A549 (cell line): Measurements from ENCODE around the gene MTFMT. TPM values are rescaled to one million over a fixed set of nuclear protein-coding genes. Genes with fewer than 3 reads are reported as not detected.
"Not testable (repeated sequence)": the region's sequence is repeated elsewhere in the genome, so short reads cannot be mapped to it uniquely, and the experiment has no call there.

Experiments used
- ATAC-seq, 2 experiments: fragments of 200-7000 bp in 1 of 2; fragments of >200 bp in 1 of 2; cut with Nextera tagmentation in 1 of 2; cut with Tn5 transposase in 1 of 2; 3 replicates each; pipeline versions ENCODE4 v1.8.0 to v1.9.1; 2018 to 2020; ENCODE audit warnings: mild to moderate bottlenecking in 1 of 2, moderate library complexity in 1 of 2
- CTCF ChIA-PET: fragments of 300-600 bp; sonication (Branson Sonifier 250); formaldehyde crosslinking; extraction: SDS; loops from one replicate; lab custom pipeline; 2021; ENCODE audit warnings: antibody characterized with exemption, inconsistent platforms; lab: Yijun Ruan, JAX
- POLR2A ChIA-PET: fragments of 350-600 bp; formaldehyde crosslinking; extraction: SDS; loops from one replicate; lab custom pipeline; 2021; ENCODE audit warnings: antibody characterized with exemption, inconsistent platforms; lab: Yijun Ruan, JAX
- DNase-seq, 2 experiments: peaks; one replicate each; pipeline versions ENCODE4 v3.0.0 to v3.0.0-alpha.2; 2011 to 2016; ENCODE audit warnings: low read depth in 1 of 2, low spot score in 1 of 2
- FAIRE-seq: peaks from 2 replicates; lab custom pipeline; 2011; peaks lifted over from hg19 to GRCh38; lab: Jason Lieb, UNC
- H3K27ac ChIP-seq, 2 experiments: fragments of >200 bp; sonication (Bioruptor Twin); formaldehyde crosslinking; 3 replicates each; pipeline ENCODE4 v1.5.1; 2016 to 2017
- H3K4me1 ChIP-seq: fragments of >200 bp; sonication (Bioruptor Twin); formaldehyde crosslinking; 3 replicates; pipeline ENCODE4 v1.6.1; 2016
- H3K4me2 ChIP-seq: fragments of >200 bp; sonication (Bioruptor Twin); formaldehyde crosslinking; 3 replicates; pipeline ENCODE4 v1.6.1; 2016
- H3K4me3 ChIP-seq: fragments of >200 bp; sonication (Bioruptor Twin); formaldehyde crosslinking; 3 replicates; pipeline ENCODE4 v1.5.1; 2016
- H3K9me3 ChIP-seq: fragments of >200 bp; sonication (Bioruptor Twin); formaldehyde crosslinking; 3 replicates; pipeline ENCODE4 v1.6.1; 2016
- BCL3 ChIP-seq: fragments of >200 bp; sonication (Bioruptor Twin); formaldehyde crosslinking; IDR thresholded peaks from 3 replicates; pipeline ENCODE4 v1.6.1; 2016
- CBX8 ChIP-seq: fragments of 200-600 bp; sonication (generic); IDR thresholded peaks from 2 replicates; pipeline ENCODE4 v1.6.1; 2016
- CHD2 ChIP-seq: fragments of 150-350 bp; IDR thresholded peaks from 2 replicates; pipeline ENCODE4 v1.6.1; 2014; ENCODE audit warnings: low read length; ENCODE audit not compliant: partially characterized antibody
- ESRRA ChIP-seq: fragments of 150-350 bp; IDR thresholded peaks from 2 replicates; pipeline ENCODE4 v1.6.1; 2014; ENCODE audit warnings: mild to moderate bottlenecking, low read length, borderline replicate concordance
- HEYL ChIP-seq: fragments of 250-450 bp; sonication (Bioruptor Pico); IDR thresholded peaks from 2 replicates; pipeline ENCODE4 v1.8.0; 2021; ENCODE audit warnings: mild to moderate bottlenecking, moderate library complexity
- HOXB5 ChIP-seq: fragments of 250-450 bp; sonication (Bioruptor Pico); IDR thresholded peaks from 2 replicates; pipeline ENCODE4 v1.5.0; 2020; ENCODE audit warnings: mild to moderate bottlenecking, moderate library complexity
- JUNB ChIP-seq: fragments of >200 bp; sonication (Bioruptor Twin); formaldehyde crosslinking; IDR thresholded peaks from 2 replicates; pipeline ENCODE4 v1.6.1; 2016
- KDM1A ChIP-seq: fragments of 200-600 bp; sonication (generic); IDR thresholded peaks from 2 replicates; pipeline ENCODE4 v1.6.1; 2016; ENCODE audit warnings: low read depth, mild to moderate bottlenecking
- KDM5A ChIP-seq: fragments of 200-600 bp; sonication (generic); IDR thresholded peaks from 2 replicates; pipeline ENCODE4 v1.6.1; 2016; ENCODE audit warnings: antibody characterized with exemption, mild to moderate bottlenecking
- NR3C1 ChIP-seq: fragments of >200 bp; sonication (Bioruptor Twin); formaldehyde crosslinking; IDR thresholded peaks from 3 replicates; pipeline ENCODE4 v1.6.1; 2017
- PBX3 ChIP-seq: IDR thresholded peaks from 2 replicates; pipeline ENCODE4 v1.6.1; 2012
- RAD21 ChIP-seq, 2 experiments: fragments of >200 bp in 1 of 2; sonication (Bioruptor Twin) in 1 of 2; formaldehyde crosslinking in 1 of 2; IDR thresholded peaks in 1 of 2; conservative IDR thresholded peaks in 1 of 2; 2 replicates in 1 of 2; 3 replicates in 1 of 2; pipeline ENCODE4 v1.6.1; 2012 to 2018; ENCODE audit warnings: inconsistent platforms in 1 of 2
- RARB ChIP-seq: fragments of 250-450 bp; sonication (Bioruptor Pico); IDR thresholded peaks from 2 replicates; pipeline ENCODE4 v1.8.0; 2021; ENCODE audit warnings: mild to moderate bottlenecking, moderate library complexity
- RCOR1 ChIP-seq: fragments of 150-350 bp; IDR thresholded peaks from 2 replicates; pipeline ENCODE4 v1.6.1; 2014; ENCODE audit warnings: antibody characterized with exemption, low read length, low read depth
- WGBS: methylation state at CpG from one replicate; pipeline ENCODE4 v1.1.6; 2017; ENCODE audit errors: missing lambda C conversion rate; 5-methylcytosine and 5-hydroxymethylcytosine counted together
- polyA plus RNA-seq, 4 experiments: library from polyadenylated mRNA; depleted of rRNA in 3 of 4; stranded (reverse); fragments of >200 nt; fragmentation: RNase III in 1 of 4; extraction: RNeasy Plus Mini Kit Qiagen cat#74134 plus additional on column Dnase treatment in 1 of 4; gene quantifications; 2 replicates in 3 of 4; 3 replicates in 1 of 4; pipeline ENCODE4 v1.2.3, GENCODE V29; 2011 to 2017
- TF ChIP-seq, protein P1 (sequence below): fragments of 250-450 bp; sonication (Bioruptor Pico); IDR thresholded peaks from 2 replicates; pipeline ENCODE4 v1.5.0; 2021; ENCODE audit warnings: mild to moderate bottlenecking, moderate library complexity, borderline replicate concordance

MTFMT gene
- polyA plus RNA-seq, 2 of the 4 experiments (the other 2 are of a cell fraction), result 21.4 to 23.4 TPM

DNA sequence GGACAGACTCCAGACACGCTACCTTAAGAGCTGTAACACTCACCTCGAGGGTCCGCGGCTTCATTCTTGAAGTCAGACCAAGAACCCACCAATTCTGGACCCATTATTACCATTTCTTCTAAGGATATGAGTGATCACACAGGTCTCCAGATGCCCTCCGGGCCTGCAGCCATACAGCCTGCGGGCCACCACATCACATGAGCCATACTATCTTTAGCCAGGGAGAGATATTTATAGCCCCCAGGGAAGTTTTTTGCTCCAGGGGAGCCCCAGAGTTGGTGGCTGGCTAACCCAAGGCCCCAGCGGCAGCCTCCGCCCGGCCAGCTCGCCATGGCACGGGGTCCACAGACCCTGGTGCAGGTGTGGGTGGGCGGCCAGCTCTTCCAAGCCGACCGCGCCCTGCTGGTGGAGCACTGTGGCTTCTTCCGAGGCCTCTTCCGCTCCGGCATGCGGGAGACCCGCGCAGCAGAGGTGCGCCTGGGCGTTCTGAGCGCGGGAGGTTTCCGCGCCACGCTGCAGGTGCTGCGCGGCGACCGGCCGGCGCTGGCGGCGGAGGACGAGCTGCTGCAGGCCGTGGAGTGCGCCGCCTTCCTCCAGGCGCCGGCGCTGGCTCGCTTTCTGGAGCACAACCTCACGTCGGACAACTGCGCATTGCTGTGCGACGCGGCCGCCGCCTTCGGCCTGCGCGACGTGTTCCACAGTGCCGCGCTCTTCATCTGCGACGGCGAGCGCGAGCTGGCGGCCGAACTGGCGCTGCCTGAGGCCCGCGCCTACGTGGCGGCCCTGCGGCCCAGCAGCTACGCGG is 47.2 kb upstream of the MTFMT start, which contains the start of gene KBTBD13:
Gene KBTBD13 (plus strand): TSS at position 261 of the 805 bp plus-strand sequence. CDS start 70 bp downstream, at position 331.
- ATAC-seq (no peak), FAIRE-seq (no peak), DNase-seq (no peak)
- TF ChIP-seq RARB (CRISPR knock-in tag), result no peak
- no peak for TF ChIP-seq RAD21 (conservative IDR thresholded peaks at IDR 0.05 in 1 of 2, IDR thresholded peaks at IDR 0.05 in 1 of 2)
- TF ChIP-seq NR3C1, result no peak
- no peak for TF ChIP-seq ESRRA
- no peak for TF ChIP-seq CHD2
- no peak for TF ChIP-seq KDM5A
- TF ChIP-seq BCL3, result no peak
- TF ChIP-seq CBX8, result no peak
- no peak for TF ChIP-seq HEYL (CRISPR knock-in tag)
- TF ChIP-seq JUNB, result no peak
- TF ChIP-seq, protein P1, sequence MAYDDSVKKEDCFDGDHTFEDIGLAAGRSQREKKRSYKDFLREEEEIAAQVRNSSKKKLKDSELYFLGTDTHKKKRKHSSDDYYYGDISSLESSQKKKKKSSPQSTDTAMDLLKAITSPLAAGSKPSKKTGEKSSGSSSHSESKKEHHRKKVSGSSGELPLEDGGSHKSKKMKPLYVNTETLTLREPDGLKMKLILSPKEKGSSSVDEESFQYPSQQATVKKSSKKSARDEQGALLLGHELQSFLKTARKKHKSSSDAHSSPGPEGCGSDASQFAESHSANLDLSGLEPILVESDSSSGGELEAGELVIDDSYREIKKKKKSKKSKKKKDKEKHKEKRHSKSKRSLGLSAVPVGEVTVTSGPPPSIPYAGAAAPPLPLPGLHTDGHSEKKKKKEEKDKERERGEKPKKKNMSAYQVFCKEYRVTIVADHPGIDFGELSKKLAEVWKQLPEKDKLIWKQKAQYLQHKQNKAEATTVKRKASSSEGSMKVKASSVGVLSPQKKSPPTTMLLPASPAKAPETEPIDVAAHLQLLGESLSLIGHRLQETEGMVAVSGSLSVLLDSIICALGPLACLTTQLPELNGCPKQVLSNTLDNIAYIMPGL (CRISPR knock-in tag), result no peak
- TF ChIP-seq HOXB5, result no peak
- no peak for TF ChIP-seq PBX3
- TF ChIP-seq KDM1A, result no peak
- TF ChIP-seq RCOR1, result no peak
- ChIA-PET POLR2A (no interaction called here), CTCF (interaction anchor here (0.7 to 32.9 kb wide), 17 partner anchors 9 to 346 kb away, joined by 3 to 1280 read pairs (median 7); partner anchors contain the start of genes MTFMT, RASL12 and SLC51B)
- no peak within 1 kb of the TSS for H3K4me3 ChIP-seq
- no peaks in the 10 kb centered on the region for H3K9me3 ChIP-seq
- peak within 1 kb of the TSS; percentile 62 for H3K4me2 ChIP-seq
- H3K27ac ChIP-seq, result peak within 1 kb of the TSS in 1 of 2 experiments; percentile 65; a peak in 3 of 6 replicates
- WGBS, result 95% methylated on average over 73 of the region's 73 CpGs
- H3K4me1 ChIP-seq, result peaks cover 7% of the 10 kb centered on the region; the same call in 1 of the 3 replicates

- H3K4me3 ChIP-seq, FAIRE-seq, DNase-seq, H3K4me1 ChIP-seq, POLR2A ChIA-PET, ATAC-seq, H3K27ac ChIP-seq, H3K9me3 ChIP-seq, H3K4me2 ChIP-seq: not testable (repeated sequence)
- WGBS, result 87% methylated on average over 12 of the region's 12 CpGs
- CTCF ChIA-PET, result interaction anchor here (1.1 to 32.9 kb wide), 8 partner anchors 10 to 202 kb away, joined by 3 to 1280 read pairs (median 32); partner anchors contain the start of genes MTFMT, RASL12 and SLC51B
Measured at GRCh38 chr15:65075607-65076395, 46.4 kb upstream of the MTFMT start.

DNA sequence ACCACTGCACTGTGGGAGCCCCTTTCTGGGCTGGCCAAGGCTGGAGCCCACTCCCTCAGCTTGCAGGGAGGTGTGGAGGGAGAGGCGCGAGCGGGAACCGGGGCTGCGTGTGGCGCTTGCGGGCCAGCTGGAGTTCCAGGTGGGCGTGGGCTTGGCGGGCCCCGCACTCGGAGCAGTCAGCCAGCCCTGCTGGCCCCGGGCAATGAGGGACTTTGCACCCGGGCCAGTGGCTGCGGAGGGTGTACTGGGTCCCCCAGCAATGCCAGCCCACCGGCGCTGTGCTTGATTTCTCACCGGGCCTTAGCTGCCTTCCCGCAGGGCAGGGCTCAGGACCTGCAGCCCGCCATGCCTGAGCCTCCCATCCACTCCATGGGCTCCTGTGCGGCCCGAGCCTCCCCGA is 45.5 kb upstream of the MTFMT start:
- ATAC-seq, POLR2A ChIA-PET, H3K9me3 ChIP-seq, H3K4me3 ChIP-seq, DNase-seq, H3K4me2 ChIP-seq, FAIRE-seq, H3K4me1 ChIP-seq, H3K27ac ChIP-seq: not testable (repeated sequence)
- CTCF ChIA-PET, result interaction anchor here (1.0 to 32.9 kb wide), 5 partner anchors 11 to 53 kb away, joined by 3 to 1280 read pairs (median 75); partner anchors contain the start of genes MTFMT, RASL12 and SLC51B
- 94% methylated on average over 14 of the region's 22 CpGs for WGBS
